Measurements from ENCODE around the gene RGCC. TPM values are rescaled to one million over a fixed set of nuclear protein-coding genes. Genes with fewer than 3 reads are reported as not detected.

The RGCC gene
- total and polyA plus RNA-seq, 9 of the 15 experiments (the other 6 are each of a cell fraction or from before 2014, with no cell fraction given) = 0.51 to 10.4 (median 5.8) TPM

- H4K20me1 ChIP-seq (replicated peaks; ENCODE audit: control insufficient read depth, insufficient read depth, low read length) = no peaks in the 10 kb centered on the region
- 0% methylated on average over 5 of the region's 5 CpGs for WGBS (ENCODE audit: insufficient coverage, low coverage, missing lambda C conversion rate)
- H3K4me3 ChIP-seq = no peak overlapping the region
- H3K9me1 ChIP-seq (ENCODE audit: control insufficient read depth, insufficient read depth, low read length) = no peaks in the 10 kb centered on the region
- POLR2A ChIA-PET = no interaction called here
- in situ Hi-C loops (cut with MboI) = loop anchor here (25.0 kb wide), 1 partner anchor 701 kb away; no protein-coding TSS in a partner anchor
- no peak overlapping the region for H2AFZ ChIP-seq (ENCODE audit: low read depth, low read length)
- CTCF ChIA-PET (ENCODE audit: low intra/inter-chr PET ratio) = interaction anchor here (0.8 kb wide), 1 partner anchor 700 kb away, joined by 4 read pairs; no protein-coding TSS in a partner anchor
- BruUV-seq (replicated peaks) = no TSS peak
- intact Hi-C loops (cut with micrococcal nuclease) = loop anchor here (2.0 kb wide), 1 partner anchor 242 kb away; no protein-coding TSS in a partner anchor
- FAIRE-seq (no peak), DNase-seq (ENCODE audit: extremely low read depth in 1 of 4, low spot score in 3 of 4) (no peak), ATAC-seq (no peak)
- H3K36me3 ChIP-seq (ENCODE audit: control insufficient read depth, insufficient read depth, low read length) = no peaks in the 10 kb centered on the region
- H3K9me3 ChIP-seq (replicated peaks; ENCODE audit: control insufficient read depth, insufficient read depth, low read depth, low read length) = no peaks in the 10 kb centered on the region
- no peaks in the 10 kb centered on the region for H3K79me2 ChIP-seq (ENCODE audit: control insufficient read depth, insufficient read depth, low read length)
- no peak overlapping the region for H3K9ac ChIP-seq (ENCODE audit: insufficient read depth in 1 of 2, low read depth in 2 of 2, low read length in 2 of 2)
- no peaks in the 10 kb centered on the region; a peak in 1 of 5 replicates for H3K4me1 ChIP-seq (replicated peaks in 1 of 2; ENCODE audit: control insufficient read depth in 2 of 2, insufficient read depth in 2 of 2, low read length in 2 of 2)
- TF ChIP-seq AFF1 (IDR thresholded peaks at IDR 0.05; ENCODE audit: low read depth in 1 of 2, partially characterized antibody in 2 of 2) = no peak
- TF ChIP-seq ZNF785 (CRISPR knock-in tag; IDR thresholded peaks at IDR 0.05) = no peak
- TF ChIP-seq POLR2A (conservative IDR thresholded peaks at IDR 0.05) = no peak
- TF ChIP-seq ZNF133 (CRISPR knock-in tag; IDR thresholded peaks at IDR 0.05) = no peak
- no peak for TF ChIP-seq ARID2 (IDR thresholded peaks at IDR 0.05)
- no peak for TF ChIP-seq MXI1 (IDR thresholded peaks at IDR 0.05; ENCODE audit: low read depth, low read length)
- no peak for TF ChIP-seq RBM15 (IDR thresholded peaks at IDR 0.05; ENCODE audit: insufficient read depth, low read length)
- TF ChIP-seq PURB (CRISPR knock-in tag; IDR thresholded peaks at IDR 0.05; ENCODE audit: low read depth) = no peak
- TF ChIP-seq MED1 (CRISPR knock-in tag; IDR thresholded peaks at IDR 0.05; ENCODE audit: borderline replicate concordance) = no peak
- no peak for TF ChIP-seq SRSF1 (IDR thresholded peaks at IDR 0.05; ENCODE audit: low read depth, low read length)
- no peak for TF ChIP-seq NCOA1 (IDR thresholded peaks at IDR 0.05; ENCODE audit: low read depth)
- no peak for TF ChIP-seq PATZ1 (CRISPR knock-in tag; IDR thresholded peaks at IDR 0.05; ENCODE audit: borderline replicate concordance)
- no peak for TF ChIP-seq SP1 (CRISPR knock-in tag; IDR thresholded peaks at IDR 0.05)
- TF ChIP-seq HMG20B (CRISPR knock-in tag; IDR thresholded peaks at IDR 0.05) = no peak
- no peak for TF ChIP-seq TRIM24 (IDR thresholded peaks at IDR 0.05)
- no peak for TF ChIP-seq BMI1 (IDR thresholded peaks at IDR 0.05; ENCODE audit: low read length)
- no peak for TF ChIP-seq ZNF263 (CRISPR knock-in tag; IDR thresholded peaks at IDR 0.05; ENCODE audit: borderline replicate concordance)
- H3K4me2 ChIP-seq (ENCODE audit: insufficient read depth, low read length) = no peak overlapping the region
- H3K27me3 ChIP-seq (ENCODE audit: control insufficient read depth in 2 of 2, insufficient read depth in 2 of 2, low read length in 2 of 2) = no peaks in the 10 kb centered on the region
- H3K27ac ChIP-seq (ENCODE audit: extremely low read depth, low read depth, low read length) = no peak overlapping the region
Measured at GRCh38 chr13:41411060-41411459, 46.3 kb upstream of the RGCC start.

Measured in K562 (cell line).